ENCODE results near the gene BHLHE41.
A peak's percentile ranks its signal among the peaks of the same experiment; 100 is the strongest.

BHLHE41 gene

DNA sequence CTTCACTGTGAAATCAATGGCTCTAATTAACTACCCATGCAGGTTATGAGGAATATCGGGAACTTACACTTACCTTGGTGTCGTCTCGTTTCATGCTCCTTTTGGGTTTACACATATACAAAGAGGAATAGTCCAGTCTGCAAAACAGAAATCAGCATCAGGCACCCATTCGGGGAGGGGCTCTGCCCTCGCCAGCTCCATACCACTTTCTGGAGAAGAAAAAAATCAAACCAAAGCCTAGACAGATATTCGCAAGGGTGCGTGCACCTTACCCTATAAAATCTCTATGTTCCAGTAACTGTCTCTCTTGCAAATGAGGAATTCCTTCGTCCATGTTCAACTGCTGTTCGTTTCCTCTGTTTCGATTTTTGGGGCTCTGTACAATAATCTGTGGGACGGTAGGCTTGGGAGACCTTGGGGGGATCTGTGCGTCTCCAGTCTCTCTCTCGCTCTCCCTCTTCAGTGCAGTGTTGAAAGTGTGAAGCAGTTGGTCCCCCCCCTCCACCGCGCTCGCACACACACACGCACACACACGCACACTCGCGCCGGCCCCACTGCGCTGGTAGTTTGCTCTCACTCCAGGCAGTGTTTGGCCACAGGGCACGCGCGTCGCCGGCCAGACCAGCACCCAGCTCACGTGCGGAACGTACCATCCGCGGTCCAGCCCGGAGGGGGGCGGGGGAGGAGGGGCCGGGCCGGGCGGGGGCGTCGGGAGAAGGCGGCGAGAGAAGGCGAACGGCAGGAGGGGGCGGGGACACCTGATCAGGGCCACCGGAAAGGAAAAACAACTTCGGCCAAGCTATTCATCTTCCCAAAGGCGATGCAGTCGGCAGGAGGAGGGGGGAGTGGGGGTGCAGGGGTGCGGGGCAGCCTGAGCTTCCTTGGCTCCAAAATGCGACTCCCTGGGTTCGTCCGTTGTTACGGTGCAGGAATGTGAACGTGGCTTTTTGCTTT lies at the start of gene BHLHE41:
TSS of gene BHLHE41 (minus strand) at position 592 of the 954 bp plus-strand sequence. CDS start at position 334, 258 bp downstream.
- H3K27ac ChIP-seq (ENCODE audit: low read depth, low read length): peak within 1 kb of the TSS; percentile 70
- H3K27me3 ChIP-seq (ENCODE audit: control insufficient read depth in 1 of 2, insufficient read depth in 2 of 2, low read length in 2 of 2): peaks cover 8 to 37% of the 10 kb centered on the region in 2 donors
- H3K36me3 ChIP-seq (ENCODE audit: control insufficient read depth in 1 of 2, insufficient read depth in 2 of 2, low read length in 2 of 2): no peaks in the 10 kb centered on the region
- H3K9ac ChIP-seq (ENCODE audit: low read depth in 1 of 2, low read length in 2 of 2): peak within 1 kb of the TSS; percentile 71 to 77
- peak within 1 kb of the TSS; percentile 81 for H3K4me3 ChIP-seq (ENCODE audit: low read depth in 1 of 2, low read length in 2 of 2)
- H3K9me3 ChIP-seq (ENCODE audit: control insufficient read depth in 1 of 2, low read length in 2 of 2): no peaks in the 10 kb centered on the region
- H3K4me1 ChIP-seq (ENCODE audit: control insufficient read depth in 1 of 2, insufficient read depth in 2 of 2, low read length in 2 of 2): peaks cover 17 to 31% of the 10 kb centered on the region in 2 donors

DNA sequence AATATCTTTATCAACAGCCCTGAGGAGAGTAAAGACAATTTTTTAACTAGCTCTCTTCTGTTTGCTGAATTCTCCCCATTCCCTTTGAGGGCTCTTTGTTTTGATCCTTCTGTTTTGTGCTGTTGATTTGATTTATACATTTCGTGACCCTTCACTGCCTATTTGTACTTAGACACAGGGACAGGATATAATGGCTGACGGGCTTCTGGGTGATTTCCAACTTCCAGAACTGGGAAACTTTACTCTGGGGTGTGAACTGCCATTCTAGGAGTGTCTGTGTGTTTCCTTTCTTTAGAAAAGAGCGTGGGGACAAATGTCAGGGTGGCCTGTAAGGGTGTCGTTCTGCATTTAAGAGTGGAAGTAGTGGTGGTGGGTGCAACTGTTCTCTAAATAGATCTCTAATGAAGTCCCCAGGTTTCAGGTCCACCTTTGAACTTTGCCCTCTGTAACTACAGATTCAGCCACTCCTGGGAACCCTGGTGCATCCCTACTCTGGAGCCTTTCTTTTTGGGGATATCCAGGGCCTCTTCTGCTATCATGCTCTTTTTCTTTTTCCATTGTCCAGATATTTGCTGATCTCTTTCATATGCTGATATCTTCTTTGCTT lies 48.2 kb upstream of the BHLHE41 start:
- Histone ChIP-seq H3K4me1 (ENCODE audit: control insufficient read depth in 1 of 2, insufficient read depth in 2 of 2, low read length in 2 of 2) (peaks cover 13 to 30% of the 10 kb centered on the region in 2 donors), H3K27me3 (ENCODE audit: control insufficient read depth in 1 of 2, insufficient read depth in 2 of 2, low read length in 2 of 2) (no peaks in the 10 kb centered on the region), H3K4me3 (ENCODE audit: low read depth in 1 of 2, low read length in 2 of 2) (peak overlapping the region in 1 of 2 donors; percentile 13), H3K36me3 (ENCODE audit: control insufficient read depth in 1 of 2, insufficient read depth in 2 of 2, low read length in 2 of 2) (no peaks in the 10 kb centered on the region), H3K27ac (ENCODE audit: low read depth, low read length) (no peak overlapping the region), H3K9ac (ENCODE audit: low read depth in 1 of 2, low read length in 2 of 2) (no peak overlapping the region), H3K9me3 (ENCODE audit: control insufficient read depth in 1 of 2, low read length in 2 of 2) (no peaks in the 10 kb centered on the region)

DNA sequence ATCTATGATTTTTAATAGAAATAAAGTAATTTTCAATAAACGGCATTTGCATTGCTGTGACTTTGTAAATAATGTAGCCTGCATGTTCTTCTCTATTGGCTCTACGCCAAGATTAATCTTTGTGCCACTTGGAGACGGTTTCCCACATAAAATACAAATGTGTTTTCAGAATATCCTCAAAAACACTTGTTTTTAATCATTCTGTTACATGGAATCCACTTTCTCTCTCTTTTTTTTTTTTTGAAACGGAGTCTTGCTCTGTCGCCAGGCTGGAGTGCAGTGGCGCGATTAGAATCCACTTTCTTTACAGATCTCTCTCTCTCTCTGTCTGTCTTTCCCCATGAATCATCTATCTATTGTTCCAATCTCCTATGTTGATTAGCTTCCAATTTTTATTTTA lies 47.7 kb upstream of the BHLHE41 start:
- Histone ChIP-seq H3K27me3 (ENCODE audit: control insufficient read depth in 1 of 2, insufficient read depth in 2 of 2, low read length in 2 of 2) (no peaks in the 10 kb centered on the region), H3K9ac (ENCODE audit: low read depth in 1 of 2, low read length in 2 of 2) (no peak overlapping the region), H3K36me3 (ENCODE audit: control insufficient read depth in 1 of 2, insufficient read depth in 2 of 2, low read length in 2 of 2) (no peaks in the 10 kb centered on the region), H3K4me3 (ENCODE audit: low read depth in 1 of 2, low read length in 2 of 2) (no peak overlapping the region), H3K9me3 (ENCODE audit: control insufficient read depth in 1 of 2, low read length in 2 of 2) (no peaks in the 10 kb centered on the region), H3K27ac (ENCODE audit: low read depth, low read length) (no peak overlapping the region), H3K4me1 (ENCODE audit: control insufficient read depth in 1 of 2, insufficient read depth in 2 of 2, low read length in 2 of 2) (peaks cover 13 to 25% of the 10 kb centered on the region in 2 donors)

DNA sequence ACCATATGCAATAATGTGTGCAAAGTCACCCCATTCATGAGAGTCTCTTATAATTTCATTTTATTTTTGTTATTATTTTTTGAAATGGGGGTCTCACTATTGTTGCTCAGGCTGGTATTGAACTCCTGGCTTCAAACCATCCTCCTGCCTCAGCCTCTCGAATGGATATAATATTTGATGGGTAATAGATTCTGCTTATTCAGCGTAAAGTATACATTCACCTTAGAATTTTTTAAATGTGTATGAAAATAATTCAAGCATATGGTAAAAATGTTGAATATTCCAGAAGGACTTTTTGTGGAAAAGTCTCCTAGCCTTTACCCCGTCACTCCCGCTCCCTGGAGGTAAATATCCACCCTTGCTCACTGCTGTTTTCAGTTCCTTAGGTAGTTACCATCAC lies 47.2 kb upstream of the BHLHE41 start:
- no peak overlapping the region for H3K9ac ChIP-seq (ENCODE audit: low read depth in 1 of 2, low read length in 2 of 2)
- no peaks in the 10 kb centered on the region for H3K27me3 ChIP-seq (ENCODE audit: control insufficient read depth in 1 of 2, insufficient read depth in 2 of 2, low read length in 2 of 2)
- no peak overlapping the region for H3K4me3 ChIP-seq (ENCODE audit: low read depth in 1 of 2, low read length in 2 of 2)
- H3K36me3 ChIP-seq (ENCODE audit: control insufficient read depth in 1 of 2, insufficient read depth in 2 of 2, low read length in 2 of 2): no peaks in the 10 kb centered on the region
- H3K9me3 ChIP-seq (ENCODE audit: control insufficient read depth in 1 of 2, low read length in 2 of 2): no peaks in the 10 kb centered on the region
- H3K4me1 ChIP-seq (ENCODE audit: control insufficient read depth in 1 of 2, insufficient read depth in 2 of 2, low read length in 2 of 2): peaks cover 9 to 20% of the 10 kb centered on the region in 2 donors
- H3K27ac ChIP-seq (ENCODE audit: low read depth, low read length): no peak overlapping the region

DNA sequence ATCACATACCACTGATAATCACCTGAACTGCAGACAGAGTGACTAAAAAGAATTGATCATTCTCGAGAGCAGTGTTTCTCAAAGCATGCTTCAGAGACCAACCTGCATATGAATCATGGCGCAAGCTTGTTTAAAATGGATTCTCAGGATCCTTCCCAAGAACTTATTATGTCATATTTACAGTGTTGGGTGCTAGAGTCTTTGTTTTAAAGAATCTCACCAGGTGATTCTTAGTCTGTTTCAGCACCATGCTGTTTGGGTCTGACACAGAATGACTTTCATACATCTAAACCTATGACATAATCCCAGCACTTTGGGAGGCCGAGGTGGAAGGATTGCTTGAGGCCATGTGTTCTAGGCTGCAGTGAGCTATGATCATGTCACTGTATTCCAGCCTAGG lies 39.3 kb upstream of the BHLHE41 start:
- H3K27me3 ChIP-seq (ENCODE audit: control insufficient read depth in 1 of 2, insufficient read depth in 2 of 2, low read length in 2 of 2): no peaks in the 10 kb centered on the region
- H3K9ac ChIP-seq (ENCODE audit: low read depth in 1 of 2, low read length in 2 of 2): no peak overlapping the region
- H3K27ac ChIP-seq (ENCODE audit: low read depth, low read length): no peak overlapping the region
- H3K4me3 ChIP-seq (ENCODE audit: low read depth in 1 of 2, low read length in 2 of 2): no peak overlapping the region
- H3K9me3 ChIP-seq (ENCODE audit: control insufficient read depth in 1 of 2, low read length in 2 of 2): no peaks in the 10 kb centered on the region
- H3K36me3 ChIP-seq (ENCODE audit: control insufficient read depth in 1 of 2, insufficient read depth in 2 of 2, low read length in 2 of 2): no peaks in the 10 kb centered on the region
- no peaks in the 10 kb centered on the region for H3K4me1 ChIP-seq (ENCODE audit: control insufficient read depth in 1 of 2, insufficient read depth in 2 of 2, low read length in 2 of 2)

DNA sequence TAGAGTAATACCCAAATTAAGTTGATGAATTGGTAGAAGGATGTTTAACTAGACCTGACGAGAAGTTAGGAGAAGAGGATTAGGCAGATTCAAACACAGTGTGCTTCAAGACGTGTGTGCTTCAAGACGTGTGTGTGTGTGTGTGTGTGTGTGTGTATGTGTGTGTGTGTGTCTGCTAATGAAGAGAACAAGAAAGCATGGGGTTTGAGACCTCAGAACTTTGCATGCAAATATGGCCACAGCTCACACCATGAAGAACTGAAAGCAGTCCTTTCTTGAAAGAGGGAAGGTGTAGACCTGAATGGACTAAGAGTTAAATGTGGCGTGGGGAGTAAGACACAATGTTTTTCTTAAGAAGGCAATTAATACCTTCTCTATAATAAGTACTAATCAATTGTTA lies 38.1 kb upstream of the BHLHE41 start:
- H3K9ac ChIP-seq (ENCODE audit: low read depth in 1 of 2, low read length in 2 of 2): no peak overlapping the region
- H3K27me3 ChIP-seq (ENCODE audit: control insufficient read depth in 1 of 2, insufficient read depth in 2 of 2, low read length in 2 of 2): no peaks in the 10 kb centered on the region
- H3K4me3 ChIP-seq (ENCODE audit: low read depth in 1 of 2, low read length in 2 of 2): no peak overlapping the region
- H3K27ac ChIP-seq (ENCODE audit: low read depth, low read length): no peak overlapping the region
- no peaks in the 10 kb centered on the region for H3K9me3 ChIP-seq (ENCODE audit: control insufficient read depth in 1 of 2, low read length in 2 of 2)
- no peaks in the 10 kb centered on the region for H3K4me1 ChIP-seq (ENCODE audit: control insufficient read depth in 1 of 2, insufficient read depth in 2 of 2, low read length in 2 of 2)
- H3K36me3 ChIP-seq (ENCODE audit: control insufficient read depth in 1 of 2, insufficient read depth in 2 of 2, low read length in 2 of 2): no peaks in the 10 kb centered on the region

DNA sequence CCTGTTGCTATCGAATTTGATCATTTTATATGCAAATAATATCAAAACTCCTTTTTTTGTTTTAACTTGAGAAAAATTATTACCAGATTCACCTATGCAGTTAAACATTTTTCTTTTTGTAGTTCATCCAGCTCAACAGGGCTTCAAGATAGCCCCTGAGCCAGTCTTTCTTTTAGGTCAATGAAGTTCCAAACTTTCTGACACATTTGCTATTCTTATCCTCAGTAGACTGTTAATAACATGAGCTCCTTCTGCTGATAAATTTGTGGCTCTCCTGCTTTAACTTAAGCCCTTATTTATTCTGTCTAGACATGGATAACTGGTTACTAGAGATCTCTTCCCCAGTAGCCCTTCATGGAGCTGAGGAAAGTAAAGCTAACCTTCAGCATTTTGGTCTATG lies 37.3 kb upstream of the BHLHE41 start:
- H3K36me3 ChIP-seq (ENCODE audit: control insufficient read depth in 1 of 2, insufficient read depth in 2 of 2, low read length in 2 of 2): no peaks in the 10 kb centered on the region
- H3K9ac ChIP-seq (ENCODE audit: low read depth in 1 of 2, low read length in 2 of 2): no peak overlapping the region
- no peak overlapping the region for H3K27ac ChIP-seq (ENCODE audit: low read depth, low read length)
- H3K27me3 ChIP-seq (ENCODE audit: control insufficient read depth in 1 of 2, insufficient read depth in 2 of 2, low read length in 2 of 2): no peaks in the 10 kb centered on the region
- H3K9me3 ChIP-seq (ENCODE audit: control insufficient read depth in 1 of 2, low read length in 2 of 2): no peaks in the 10 kb centered on the region
- no peak overlapping the region for H3K4me3 ChIP-seq (ENCODE audit: low read depth in 1 of 2, low read length in 2 of 2)
- peaks cover 0 to 6% of the 10 kb centered on the region in 2 donors for H3K4me1 ChIP-seq (ENCODE audit: control insufficient read depth in 1 of 2, insufficient read depth in 2 of 2, low read length in 2 of 2)

DNA sequence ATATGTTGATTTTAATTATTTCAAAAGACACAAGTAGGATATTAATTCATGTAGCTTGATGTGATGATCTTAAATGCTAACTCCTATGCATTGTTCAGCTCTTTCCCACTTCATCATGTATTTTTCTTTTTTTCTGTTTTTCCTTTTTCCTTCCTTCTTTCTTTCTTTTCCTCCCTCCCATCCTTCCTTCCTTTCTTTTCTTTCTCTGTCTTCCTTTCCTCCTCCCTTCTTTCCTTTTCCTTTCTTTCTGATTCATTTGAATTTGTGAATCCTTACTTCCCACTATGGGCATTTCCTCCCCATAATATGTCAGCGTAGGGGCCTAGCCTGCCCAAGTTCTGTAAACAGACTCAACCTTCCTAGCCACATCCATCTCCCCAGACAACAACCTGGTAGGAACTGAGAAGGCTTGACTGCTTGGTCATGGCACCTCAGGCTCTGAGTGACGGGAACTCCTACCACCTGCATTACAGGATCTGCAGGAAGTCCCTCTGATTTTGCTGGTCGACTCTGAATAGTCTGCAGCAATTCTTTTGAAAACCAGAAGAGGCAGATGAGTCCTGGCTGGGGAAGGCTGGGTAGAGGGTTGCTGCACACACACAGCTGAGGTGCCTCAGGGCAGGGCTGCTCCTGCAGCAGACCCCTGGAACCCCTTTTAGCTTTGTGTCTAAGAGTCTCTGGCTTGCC lies 33.4 kb upstream of the BHLHE41 start:
- H3K9ac ChIP-seq (ENCODE audit: low read depth in 1 of 2, low read length in 2 of 2): no peak overlapping the region
- H3K27ac ChIP-seq (ENCODE audit: low read depth, low read length): no peak overlapping the region
- H3K27me3 ChIP-seq (ENCODE audit: control insufficient read depth in 1 of 2, insufficient read depth in 2 of 2, low read length in 2 of 2): no peaks in the 10 kb centered on the region
- no peaks in the 10 kb centered on the region for H3K36me3 ChIP-seq (ENCODE audit: control insufficient read depth in 1 of 2, insufficient read depth in 2 of 2, low read length in 2 of 2)
- H3K4me3 ChIP-seq (ENCODE audit: low read depth in 1 of 2, low read length in 2 of 2): no peak overlapping the region
- H3K4me1 ChIP-seq (ENCODE audit: control insufficient read depth in 1 of 2, insufficient read depth in 2 of 2, low read length in 2 of 2): peaks cover 17 to 32% of the 10 kb centered on the region in 2 donors
- no peaks in the 10 kb centered on the region for H3K9me3 ChIP-seq (ENCODE audit: control insufficient read depth in 1 of 2, low read length in 2 of 2)

DNA sequence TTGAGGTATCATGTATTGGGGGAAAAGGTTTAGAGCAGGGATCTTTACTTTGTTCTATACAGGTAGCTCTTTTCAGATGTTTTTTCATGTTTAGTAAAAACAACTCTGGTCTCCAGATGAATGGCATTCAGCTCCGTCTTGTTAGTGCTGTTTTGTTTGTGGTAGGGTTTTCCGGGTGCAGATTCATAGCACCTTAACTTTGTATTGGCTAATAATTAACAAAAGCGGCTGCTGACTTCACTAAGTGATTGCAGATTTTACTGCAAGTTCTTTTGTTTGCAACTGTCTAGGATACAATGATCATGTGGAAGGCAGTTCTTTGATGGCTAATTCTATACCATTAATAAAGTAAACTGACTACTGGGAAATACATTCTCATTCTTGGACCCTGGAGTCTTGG lies 32.2 kb upstream of the BHLHE41 start:
- no peaks in the 10 kb centered on the region for H3K27me3 ChIP-seq (ENCODE audit: control insufficient read depth in 1 of 2, insufficient read depth in 2 of 2, low read length in 2 of 2)
- no peak overlapping the region for H3K4me3 ChIP-seq (ENCODE audit: low read depth in 1 of 2, low read length in 2 of 2)
- H3K4me1 ChIP-seq (ENCODE audit: control insufficient read depth in 1 of 2, insufficient read depth in 2 of 2, low read length in 2 of 2): peaks cover 24 to 38% of the 10 kb centered on the region in 2 donors
- H3K9me3 ChIP-seq (ENCODE audit: control insufficient read depth in 1 of 2, low read length in 2 of 2): no peaks in the 10 kb centered on the region
- H3K9ac ChIP-seq (ENCODE audit: low read depth in 1 of 2, low read length in 2 of 2): peak overlapping the region in 1 of 2 donors; percentile 6
- no peaks in the 10 kb centered on the region for H3K36me3 ChIP-seq (ENCODE audit: control insufficient read depth in 1 of 2, insufficient read depth in 2 of 2, low read length in 2 of 2)
- no peak overlapping the region for H3K27ac ChIP-seq (ENCODE audit: low read depth, low read length)

Measured in duodenal mucosa (tissue), 2 donors.